Activated naive CD8-positive, alpha-beta T cell treated with anti-CD3 and anti-CD28 coated beads, Interleukin-2, amount 50 U/mL, for 24 hours (primary cell): ENCODE data around the gene TMEM14A.
A peak's percentile ranks its signal among the peaks of the same experiment; 100 is the strongest.
"Not testable (repeated sequence)": the region's sequence is repeated elsewhere in the genome, so short reads cannot be mapped to it uniquely, and the experiment has no call there.

Source experiments
- ATAC-seq: fragments of 150-1000 bp; cut with Tn5 transposase; one replicate; pipeline ENCODE4 v1.10.0; 2021
- DNase-seq: peaks from one replicate; pipeline ENCODE4 v3.0.0; 2021
- H3K27ac Mint-ChIP-seq: one replicate; pipeline ENCODE4 v1.8.0; 2021; ENCODE audit warnings: mild to moderate bottlenecking, mixed read lengths
- H3K27me3 Mint-ChIP-seq: one replicate; pipeline ENCODE4 v1.8.0; 2021; ENCODE audit warnings: mixed read lengths
- H3K36me3 Mint-ChIP-seq: one replicate; pipeline ENCODE4 v1.8.0; 2021; ENCODE audit warnings: low read depth, mixed read lengths
- H3K4me1 Mint-ChIP-seq: one replicate; pipeline ENCODE4 v1.8.0; 2021; ENCODE audit warnings: mixed read lengths
- H3K4me3 Mint-ChIP-seq: one replicate; pipeline ENCODE4 v1.8.0; 2021; ENCODE audit warnings: mild to moderate bottlenecking, moderate library complexity, mixed read lengths
- H3K9me3 Mint-ChIP-seq: one replicate; pipeline ENCODE4 v1.8.0; 2021; ENCODE audit warnings: mixed read lengths

TMEM14A gene

DNA sequence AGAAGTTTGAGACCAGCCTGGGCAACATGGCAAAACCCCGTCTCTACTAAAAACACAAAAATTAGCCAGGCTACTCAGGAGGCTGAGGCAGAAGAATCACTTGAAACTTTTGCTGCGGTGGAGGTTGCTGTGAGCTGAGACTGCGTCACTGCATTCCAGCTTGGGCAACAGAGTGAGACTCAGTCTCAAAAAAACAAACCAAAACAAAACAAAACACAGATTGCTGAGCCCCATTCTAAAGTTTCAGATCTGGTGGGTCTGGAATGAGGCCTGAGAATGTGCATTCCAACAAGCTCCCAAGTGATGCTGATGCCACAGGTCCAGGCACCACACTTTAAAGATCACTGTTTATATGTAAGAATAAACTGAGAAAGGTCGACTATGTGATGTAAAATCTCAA lies 24.9 kb upstream of the TMEM14A start:
- Mint-ChIP-seq H3K27me3 (peaks cover 14% of the 10 kb centered on the region), H3K4me1 (peaks cover 5% of the 10 kb centered on the region), H3K4me3 (no peak overlapping the region), H3K9me3 (no peaks in the 10 kb centered on the region), H3K27ac (no peak overlapping the region), H3K36me3 (no peaks in the 10 kb centered on the region)
- ATAC-seq (no peak), DNase-seq (no peak)

DNA sequence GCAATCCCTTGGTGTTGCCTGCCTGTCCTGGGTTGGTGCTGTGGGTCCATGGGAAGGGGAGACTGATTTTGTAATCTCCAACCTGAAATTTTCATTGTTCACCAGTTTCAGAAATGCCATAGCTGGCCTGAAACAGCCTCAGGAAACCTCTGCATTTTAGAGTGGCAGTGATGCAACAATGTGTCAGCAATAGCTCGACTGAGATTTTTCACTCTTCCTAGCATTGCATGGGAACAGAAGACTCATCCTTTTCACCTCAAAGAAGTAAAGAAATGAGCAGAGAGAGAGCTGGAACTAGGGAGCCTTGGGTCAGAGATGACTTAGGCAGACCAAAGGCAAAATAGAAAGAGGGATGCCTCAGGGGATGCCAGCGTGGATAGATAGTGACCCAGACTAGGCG lies 23.7 kb upstream of the TMEM14A start:
- H3K4me1 Mint-ChIP-seq, result no peaks in the 10 kb centered on the region
- H3K27ac Mint-ChIP-seq, result no peak overlapping the region
- H3K9me3 Mint-ChIP-seq, result no peaks in the 10 kb centered on the region
- H3K36me3 Mint-ChIP-seq, result no peaks in the 10 kb centered on the region
- ATAC-seq (no peak), DNase-seq (no peak)
- H3K27me3 Mint-ChIP-seq, result peaks cover 7% of the 10 kb centered on the region
- no peak overlapping the region for H3K4me3 Mint-ChIP-seq

GRCh38 chr6:52649536-52650160 lies 21.3 kb upstream of the TMEM14A start:
- Mint-ChIP-seq H3K27ac (no peak overlapping the region), H3K9me3 (no peaks in the 10 kb centered on the region), H3K4me1 (no peaks in the 10 kb centered on the region), H3K27me3 (peaks cover 10% of the 10 kb centered on the region), H3K4me3 (no peak overlapping the region), H3K36me3 (no peaks in the 10 kb centered on the region)
- no peak for DNase-seq
- no peak for ATAC-seq

- H3K27me3 Mint-ChIP-seq, result peaks cover 8% of the 10 kb centered on the region
- no peak overlapping the region for H3K4me3 Mint-ChIP-seq
- ATAC-seq (no peak), DNase-seq (no peak)
- no peaks in the 10 kb centered on the region for H3K36me3 Mint-ChIP-seq
- H3K27ac Mint-ChIP-seq, result no peak overlapping the region
- H3K9me3 Mint-ChIP-seq, result no peaks in the 10 kb centered on the region
- no peaks in the 10 kb centered on the region for H3K4me1 Mint-ChIP-seq
These were observed 20.0 kb upstream of the TMEM14A start for GRCh38 chr6:52650941-52651340.

DNA sequence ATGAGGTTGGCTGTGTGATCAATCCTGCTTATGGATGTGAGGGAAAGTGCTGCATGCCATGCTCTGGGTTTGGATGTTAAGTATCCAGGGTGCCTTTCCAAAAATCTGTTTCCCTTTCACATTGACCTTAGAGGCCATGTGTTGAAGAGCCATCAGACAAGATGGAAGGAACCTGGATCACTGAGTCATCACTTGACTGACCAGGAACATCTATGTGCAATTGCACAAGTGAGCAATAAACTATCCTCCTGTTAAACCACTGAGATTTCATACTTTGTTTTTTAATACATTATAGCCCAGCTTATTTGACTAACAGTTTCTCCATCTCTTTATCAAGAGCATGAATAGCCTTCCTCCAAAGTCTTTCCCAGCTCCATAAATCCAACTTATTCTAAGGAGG lies 17.8 kb upstream of the TMEM14A start:
- Mint-ChIP-seq H3K36me3 (no peaks in the 10 kb centered on the region), H3K27me3 (peaks cover 10% of the 10 kb centered on the region), H3K27ac (no peak overlapping the region), H3K4me1 (no peaks in the 10 kb centered on the region), H3K4me3 (no peak overlapping the region), H3K9me3 (no peaks in the 10 kb centered on the region)
- no peak for ATAC-seq
- DNase-seq, result no peak

DNA sequence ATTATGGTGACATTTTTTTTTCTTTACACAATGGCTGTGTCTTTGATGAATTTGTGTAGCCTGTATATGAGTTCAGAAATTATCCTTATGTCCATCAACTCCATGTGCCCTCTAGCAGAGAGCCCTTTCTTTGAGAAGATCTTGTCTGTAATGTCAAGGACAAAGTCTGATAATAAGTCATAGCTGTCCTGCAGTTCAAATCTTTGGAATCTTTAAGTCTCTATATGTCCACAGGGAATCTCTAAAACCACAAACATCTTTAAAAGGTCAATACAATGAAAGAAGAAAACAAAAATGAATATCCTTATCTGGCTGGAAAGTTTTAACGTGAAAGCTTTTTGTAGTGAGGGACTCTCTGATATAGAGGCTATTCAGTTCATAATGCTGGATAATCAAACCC lies 16.9 kb upstream of the TMEM14A start:
- DNase-seq, result no peak
- ATAC-seq, result no peak
- H3K27ac Mint-ChIP-seq, result no peak overlapping the region
- peaks cover 10% of the 10 kb centered on the region for H3K27me3 Mint-ChIP-seq
- no peaks in the 10 kb centered on the region for H3K36me3 Mint-ChIP-seq
- no peaks in the 10 kb centered on the region for H3K4me1 Mint-ChIP-seq
- H3K9me3 Mint-ChIP-seq, result no peaks in the 10 kb centered on the region
- H3K4me3 Mint-ChIP-seq, result no peak overlapping the region

GRCh38 chr6:52654592-52654991 lies 16.3 kb upstream of the TMEM14A start:
- ATAC-seq, result no peak
- H3K9me3 Mint-ChIP-seq, result no peaks in the 10 kb centered on the region
- H3K27me3 Mint-ChIP-seq, result peaks cover 10% of the 10 kb centered on the region
- no peaks in the 10 kb centered on the region for H3K4me1 Mint-ChIP-seq
- H3K4me3 Mint-ChIP-seq, result no peak overlapping the region
- DNase-seq, result no peak
- H3K27ac Mint-ChIP-seq, result no peak overlapping the region
- no peaks in the 10 kb centered on the region for H3K36me3 Mint-ChIP-seq

DNA sequence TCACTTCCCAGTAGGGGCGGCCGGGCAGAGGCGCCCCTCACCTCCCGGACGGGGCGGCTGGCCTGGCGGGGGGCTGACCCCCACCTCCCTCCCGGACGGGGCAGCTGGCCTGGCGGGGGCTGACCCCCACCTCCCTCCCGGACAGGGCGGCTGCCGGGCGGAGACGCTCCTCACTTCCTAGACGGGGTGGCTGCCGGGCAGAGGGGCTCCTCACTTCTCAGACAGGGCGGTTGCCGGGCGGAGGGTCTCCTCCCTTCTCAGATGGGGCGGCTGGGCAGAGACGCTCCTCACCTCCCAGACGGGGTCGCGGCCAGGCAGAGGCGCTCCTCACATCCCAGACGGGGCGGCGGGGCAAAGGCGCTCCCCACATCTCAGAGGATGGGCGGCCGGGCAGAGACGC lies 15.0 kb upstream of the TMEM14A start:
- ATAC-seq, H3K36me3 Mint-ChIP-seq, H3K4me1 Mint-ChIP-seq, H3K27ac Mint-ChIP-seq, H3K4me3 Mint-ChIP-seq, H3K9me3 Mint-ChIP-seq, DNase-seq: not testable (repeated sequence)
- H3K27me3 Mint-ChIP-seq, result peaks cover 10% of the 10 kb centered on the region

- ATAC-seq (no peak), DNase-seq (no peak)
- H3K9me3 Mint-ChIP-seq, result no peaks in the 10 kb centered on the region
- peaks cover 10% of the 10 kb centered on the region for H3K27me3 Mint-ChIP-seq
- no peak overlapping the region for H3K4me3 Mint-ChIP-seq
- H3K27ac Mint-ChIP-seq, result no peak overlapping the region
- no peaks in the 10 kb centered on the region for H3K36me3 Mint-ChIP-seq
- no peaks in the 10 kb centered on the region for H3K4me1 Mint-ChIP-seq
These were observed 13.0 kb upstream of the TMEM14A start for GRCh38 chr6:52657870-52658269.

DNA sequence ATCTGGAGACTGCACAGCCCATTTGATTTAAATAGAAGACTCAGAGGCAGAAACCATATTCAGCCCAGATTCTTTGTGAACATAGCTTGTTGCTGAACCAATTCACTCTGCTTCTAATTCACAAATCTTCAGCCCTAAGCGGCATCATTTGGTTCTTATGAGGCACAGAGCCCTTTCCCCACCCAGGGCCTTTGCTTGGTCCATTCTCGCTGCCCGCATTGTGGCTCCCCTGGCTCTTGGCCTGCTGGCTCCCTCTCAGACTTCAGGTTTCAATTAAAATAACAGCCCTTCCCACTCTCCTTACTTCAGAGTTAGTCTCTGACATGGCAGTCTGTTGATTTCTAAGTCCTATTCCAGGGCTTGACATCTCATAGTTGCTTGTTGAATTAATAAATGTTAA lies 9.4 kb upstream of the TMEM14A start:
- Mint-ChIP-seq H3K4me1 (peaks cover 1% of the 10 kb centered on the region), H3K27ac (no peak overlapping the region), H3K4me3 (no peak overlapping the region), H3K36me3 (no peaks in the 10 kb centered on the region), H3K9me3 (no peaks in the 10 kb centered on the region), H3K27me3 (peaks cover 4% of the 10 kb centered on the region)
- no peak for DNase-seq
- ATAC-seq, result no peak

- ATAC-seq (no peak), DNase-seq (no peak)
- Mint-ChIP-seq H3K4me3 (no peak overlapping the region), H3K36me3 (no peaks in the 10 kb centered on the region), H3K4me1 (peaks cover 1% of the 10 kb centered on the region), H3K27ac (no peak overlapping the region), H3K9me3 (no peaks in the 10 kb centered on the region), H3K27me3 (peaks cover 5% of the 10 kb centered on the region)
These were observed 8.9 kb upstream of the TMEM14A start for GRCh38 chr6:52662031-52662430.

GRCh38 chr6:52663120-52663935 lies 7.6 kb upstream of the TMEM14A start:
- Mint-ChIP-seq H3K27ac (no peak overlapping the region), H3K36me3 (no peaks in the 10 kb centered on the region), H3K4me1 (peaks cover 5% of the 10 kb centered on the region), H3K9me3 (no peaks in the 10 kb centered on the region), H3K4me3 (no peak overlapping the region), H3K27me3 (peaks cover 2% of the 10 kb centered on the region)
- peak; percentile 53 for DNase-seq
- no peak for ATAC-seq

- Mint-ChIP-seq H3K4me3 (no peak overlapping the region), H3K27ac (no peak overlapping the region), H3K27me3 (peaks cover 2% of the 10 kb centered on the region), H3K4me1 (peaks cover 5% of the 10 kb centered on the region), H3K9me3 (no peaks in the 10 kb centered on the region), H3K36me3 (no peaks in the 10 kb centered on the region)
- no peak for DNase-seq
- ATAC-seq, result no peak
These were observed 7.1 kb upstream of the TMEM14A start for GRCh38 chr6:52663936-52664185.

GRCh38 chr6:52664186-52664990 lies 6.5 kb upstream of the TMEM14A start:
- Mint-ChIP-seq H3K9me3 (no peaks in the 10 kb centered on the region), H3K4me3 (no peak overlapping the region), H3K27ac (no peak overlapping the region), H3K4me1 (peaks cover 5% of the 10 kb centered on the region), H3K27me3 (peaks cover 2% of the 10 kb centered on the region), H3K36me3 (no peaks in the 10 kb centered on the region)
- peak; percentile 75 for DNase-seq
- peak; percentile 96 for ATAC-seq
